GM12891 (cell line): ENCODE measurements around the gene THSD4.

Experiments
- DNase-seq: peaks from one replicate; pipeline ENCODE4 v3.0.0; 2011; ENCODE audit warnings: low spot score; ENCODE audit not compliant: insufficient read length
- FAIRE-seq: peaks from 2 replicates; lab custom pipeline; 2011; peaks lifted over from hg19 to GRCh38; lab: Jason Lieb, UNC
- PAX5 ChIP-seq: IDR thresholded peaks from 2 replicates; pipeline ENCODE4 v1.6.1; 2011; ENCODE audit warnings: low read length, moderate library complexity, mild to moderate bottlenecking; ENCODE audit not compliant: insufficient read depth, severe bottlenecking
- POLR2A ChIP-seq: IDR thresholded peaks from 2 replicates; pipeline ENCODE4 v1.6.1; 2011; ENCODE audit warnings: low read depth, low read length, control low read depth
- POLR2AphosphoS5 ChIP-seq: IDR thresholded peaks from 2 replicates; pipeline ENCODE4 v1.6.1; 2011; ENCODE audit warnings: low read depth, low read length, control low read depth
- POU2F2 ChIP-seq: IDR thresholded peaks from 2 replicates; pipeline ENCODE4 v1.6.1; 2011; ENCODE audit warnings: low read depth, mild to moderate bottlenecking, control low read depth, low read length, moderate library complexity
- SPI1 ChIP-seq: IDR thresholded peaks from 2 replicates; pipeline ENCODE4 v1.6.1; 2011; ENCODE audit warnings: low read depth, low read length, control low read depth
- TAF1 ChIP-seq: IDR thresholded peaks from 2 replicates; pipeline ENCODE4 v1.6.1; 2011; ENCODE audit warnings: low read depth, low read length, control low read depth

Gene THSD4

GRCh38 chr15:71094137-71094536 is 21.1 kb upstream of the THSD4 start:
- TF ChIP-seq POU2F2 (no peak), SPI1 (no peak), POLR2A (no peak), TAF1 (no peak), PAX5 (no peak)
- DNase-seq (no peak), FAIRE-seq (no peak)

DNA sequence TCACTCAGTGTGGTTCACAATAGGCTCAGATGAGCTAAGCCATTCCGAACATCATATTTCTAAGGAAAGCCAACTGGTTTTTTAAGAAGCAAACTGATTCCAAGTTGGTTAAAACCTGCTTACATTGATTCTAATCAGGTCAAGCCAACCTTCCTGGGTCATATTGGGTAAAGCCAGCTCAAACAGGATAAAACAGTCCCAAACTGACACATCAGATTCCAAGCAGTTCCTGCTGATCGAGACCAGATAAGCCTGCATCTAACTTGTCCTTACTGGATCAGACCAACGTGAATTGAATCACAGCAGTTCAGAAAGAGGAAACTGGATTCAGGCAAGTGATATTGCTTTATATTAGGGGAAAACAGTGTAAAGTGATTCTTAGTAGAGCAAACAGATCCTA is 18.6 kb upstream of the THSD4 start:
- TF ChIP-seq TAF1 (no peak), POU2F2 (no peak), POLR2AphosphoS5 (no peak), PAX5 (no peak), SPI1 (no peak), POLR2A (no peak)

DNA sequence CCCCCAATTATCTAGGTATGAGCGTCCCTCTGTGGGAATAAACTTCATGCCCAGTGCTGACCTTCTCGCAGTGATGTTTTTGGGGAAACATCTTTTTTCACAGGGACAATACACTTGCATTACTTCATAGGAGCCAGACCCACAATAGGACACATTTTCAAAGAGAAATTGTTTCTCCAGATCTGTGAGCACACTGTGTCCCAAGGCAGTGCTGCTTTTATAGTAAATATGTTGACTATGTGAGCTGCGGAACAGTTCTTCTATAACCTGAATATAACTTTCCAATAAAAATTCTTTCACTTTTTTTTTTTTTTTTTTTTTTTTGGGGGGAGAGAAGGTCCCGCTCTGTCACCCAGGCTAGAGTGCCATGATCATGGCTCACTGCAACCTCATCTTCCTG is 17.4 kb upstream of the THSD4 start:
- FAIRE-seq (no peak), DNase-seq (no peak)
- no peak for TF ChIP-seq POU2F2
- TF ChIP-seq POLR2A: no peak
- no peak for TF ChIP-seq TAF1
- TF ChIP-seq POLR2AphosphoS5: no peak
- TF ChIP-seq PAX5: no peak
- no peak for TF ChIP-seq SPI1

More for the DNA sequence above, 18.6 kb upstream of the THSD4 start:
- DNase-seq (no peak), FAIRE-seq (no peak)

DNA sequence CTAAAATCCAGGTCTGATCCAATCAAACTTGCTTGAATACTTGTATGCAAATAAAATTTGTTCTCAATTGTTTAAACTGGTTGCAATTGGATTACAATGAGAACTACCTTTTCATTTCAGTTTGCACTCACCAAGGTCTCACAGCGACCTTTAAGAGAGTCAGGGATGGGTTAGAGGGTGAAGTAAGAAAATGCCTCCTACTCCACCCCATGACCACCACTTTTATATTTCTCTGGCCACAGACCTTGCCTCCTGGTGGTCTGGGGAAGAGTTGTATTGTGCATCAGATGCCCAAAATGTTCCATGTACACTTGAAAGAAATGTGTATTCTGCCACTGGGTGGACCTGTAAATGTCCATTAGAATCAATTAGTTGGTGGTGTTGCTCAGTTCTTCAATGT is 16.4 kb upstream of the THSD4 start:
- no peak for FAIRE-seq
- DNase-seq: no peak

DNA sequence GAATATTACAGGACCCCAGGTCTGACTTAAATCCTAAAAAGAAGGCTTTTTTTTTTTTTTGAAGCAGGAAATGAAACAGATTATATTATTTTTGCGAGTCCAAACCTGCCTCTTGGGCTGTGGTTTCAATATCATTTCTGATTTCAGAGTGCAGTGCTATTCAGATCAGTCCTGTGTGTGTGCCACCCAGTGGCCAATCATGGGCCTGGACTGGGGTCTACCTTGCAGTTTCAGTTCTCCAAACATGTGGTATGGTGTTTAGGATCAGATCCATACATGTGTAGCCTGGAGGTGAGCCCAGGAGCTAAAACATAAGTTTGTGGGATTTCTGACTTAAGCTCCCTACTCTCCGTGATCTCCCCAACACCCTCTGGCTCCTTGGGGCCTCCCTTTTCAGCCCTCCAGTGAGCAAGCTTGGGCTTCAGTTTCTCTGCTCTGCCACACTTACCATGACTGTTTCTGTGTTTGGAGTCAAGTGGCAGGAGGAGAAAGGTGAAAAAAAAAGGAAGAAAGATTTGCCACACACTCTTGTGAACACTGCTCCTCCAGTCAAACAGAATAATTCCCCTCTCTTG is 12.1 kb upstream of the THSD4 start:
- FAIRE-seq: peak; percentile 31

More for the DNA sequence above, 16.4 kb upstream of the THSD4 start:
- TF ChIP-seq POLR2AphosphoS5 (no peak), POLR2A (no peak), SPI1 (no peak), POU2F2 (no peak), TAF1 (no peak)

GRCh38 chr15:71104636-71105035 is 10.6 kb upstream of the THSD4 start:
- no peak for FAIRE-seq
- no peak for TF ChIP-seq POLR2A
- TF ChIP-seq POLR2AphosphoS5: no peak
- no peak for TF ChIP-seq POU2F2
- TF ChIP-seq SPI1: no peak
- no peak for TF ChIP-seq PAX5
- TF ChIP-seq TAF1: no peak
- DNase-seq: no peak

More for the DNA sequence above, 12.1 kb upstream of the THSD4 start:
- TF ChIP-seq SPI1: peak; percentile 90
- no peak for TF ChIP-seq PAX5
- DNase-seq: no peak

DNA sequence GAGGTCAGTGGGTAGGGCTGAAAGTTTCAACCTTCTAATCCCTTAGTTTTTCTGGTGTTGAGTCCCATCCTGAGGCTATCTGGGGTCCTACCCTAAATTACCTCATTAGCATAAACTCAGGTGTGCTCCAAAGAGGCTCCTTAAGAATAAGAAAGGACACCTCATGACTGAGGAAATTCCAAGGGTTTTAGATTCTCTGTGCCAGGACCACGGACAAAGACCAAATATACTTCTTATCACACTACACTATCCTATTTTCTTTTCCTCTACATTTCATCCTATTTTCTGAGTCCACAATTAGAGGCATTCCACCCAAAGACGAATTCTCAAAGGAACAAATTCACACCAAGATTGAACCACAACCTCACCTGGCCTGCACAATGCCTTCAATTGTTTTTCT is 9.8 kb upstream of the THSD4 start:
- no peak for TF ChIP-seq POLR2AphosphoS5
- no peak for TF ChIP-seq POLR2A
- no peak for TF ChIP-seq PAX5
- TF ChIP-seq TAF1: no peak
- no peak for TF ChIP-seq SPI1
- TF ChIP-seq POU2F2: no peak
- no peak for FAIRE-seq
- DNase-seq: no peak

- peak; percentile 13 for FAIRE-seq
- no peak for DNase-seq
- TF ChIP-seq POLR2AphosphoS5 (no peak), SPI1 (peak; percentile 88)
Measured at GRCh38 chr15:71106802-71107500, 8.3 kb upstream of the THSD4 start.

DNA sequence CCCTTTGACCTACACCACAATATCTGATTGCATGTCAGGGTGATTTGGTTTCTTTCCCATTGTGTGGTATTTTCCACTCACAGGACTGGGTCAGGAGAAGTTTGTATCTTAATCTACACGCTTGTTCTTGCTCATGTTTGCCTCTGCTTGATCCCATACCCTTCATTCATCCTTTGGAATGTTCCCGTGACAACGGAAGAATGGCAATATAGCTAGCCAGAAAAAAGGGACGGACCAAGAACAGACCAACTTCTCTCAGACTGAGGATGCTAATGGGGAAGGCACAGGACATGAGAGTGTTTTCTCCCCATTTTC is 7.8 kb upstream of the THSD4 start:
- no peak for DNase-seq
- FAIRE-seq: no peak
- TF ChIP-seq POLR2AphosphoS5: no peak
- no peak for TF ChIP-seq PAX5
- TF ChIP-seq SPI1: no peak
- TF ChIP-seq POLR2A: no peak
- TF ChIP-seq TAF1: no peak
- TF ChIP-seq POU2F2: no peak

GRCh38 chr15:71109130-71109529 is 6.1 kb upstream of the THSD4 start:
- FAIRE-seq: no peak
- TF ChIP-seq PAX5: no peak
- no peak for TF ChIP-seq POLR2AphosphoS5
- no peak for TF ChIP-seq POU2F2
- no peak for DNase-seq
